OCI-LY7 (cell line): ENCODE measurements around the gene A2ML1. TPM values are rescaled to one million over a fixed set of nuclear protein-coding genes. Genes with fewer than 3 reads are reported as not detected.
"Not testable (repeated sequence)": the region's sequence is repeated elsewhere in the genome, so short reads cannot be mapped to it uniquely, and the experiment has no call there.

Experiments
- BruUV-seq: library from RNA; stranded (reverse); fragments of 400-500 nt; replicated peaks from 2 replicates; lab custom pipeline; 2021; lab: Mats Ljungman, UMichigan
- CTCF ChIA-PET: fragments of 300-600 bp; sonication (Branson Sonifier 250); formaldehyde crosslinking; loops from one replicate; lab custom pipeline; 2022; ENCODE audit warnings: antibody characterized with exemption; ENCODE audit not compliant: unreplicated experiment; lab: Charles Lee
- POLR2A ChIA-PET: fragments of 300-600 bp; sonication (Branson Sonifier 250); formaldehyde crosslinking; loops from one replicate; lab custom pipeline; 2022; ENCODE audit warnings: antibody characterized with exemption; lab: Charles Lee
- DNase-seq: peaks from one replicate; pipeline ENCODE4 v3.0.0-alpha.2; 2015; ENCODE audit warnings: low spot score
- H2AFZ ChIP-seq: fragments of 200-600 bp; sonication (generic), shearing (Covaris generic); 2 replicates; pipeline ENCODE4 v1.6.1; 2014; ENCODE audit warnings: mild to moderate bottlenecking, antibody characterized with exemption, low read length, moderate library complexity
- H3K27ac ChIP-seq: fragments of 200-600 bp; sonication (generic); 2 replicates; pipeline ENCODE4 v1.5.1; 2014; ENCODE audit warnings: mixed run types, low read depth, mild to moderate bottlenecking, moderate library complexity, low read length, inconsistent platforms; ENCODE audit not compliant: poor library complexity, severe bottlenecking
- H3K36me3 ChIP-seq: fragments of 200-600 bp; sonication (generic); 2 replicates; pipeline ENCODE4 v1.6.1; 2014; ENCODE audit warnings: mild to moderate bottlenecking, antibody characterized with exemption, low read length, moderate library complexity, mixed read lengths; ENCODE audit not compliant: insufficient read depth
- H3K4me1 ChIP-seq: fragments of 200-600 bp; sonication (generic); 2 replicates; pipeline ENCODE4 v1.5.1; 2014; ENCODE audit warnings: mild to moderate bottlenecking, low read length; ENCODE audit not compliant: insufficient read depth, poor library complexity, severe bottlenecking
- H3K4me2 ChIP-seq: fragments of 200-600 bp; sonication (generic); 2 replicates; pipeline ENCODE4 v1.6.1; 2014; ENCODE audit warnings: mild to moderate bottlenecking, low read length
- H3K4me3 ChIP-seq: fragments of 200-600 bp; sonication (generic); 2 replicates; pipeline ENCODE4 v1.5.1; 2014; ENCODE audit warnings: mild to moderate bottlenecking, low read depth, low read length; ENCODE audit not compliant: poor library complexity, severe bottlenecking
- H3K79me2 ChIP-seq: fragments of 200-600 bp; sonication (generic); 2 replicates; pipeline ENCODE4 v1.6.1; 2016; ENCODE audit warnings: low read depth, mild to moderate bottlenecking, low read length, moderate library complexity, mixed read lengths; ENCODE audit not compliant: insufficient read depth
- H3K9me2 ChIP-seq: fragments of 200-600 bp; sonication (generic); 2 replicates; pipeline ENCODE4 v1.6.1; 2016; ENCODE audit warnings: mild to moderate bottlenecking, low read length, mixed read lengths; ENCODE audit not compliant: insufficient read depth
- H3K9me3 ChIP-seq: fragments of 200-600 bp; sonication (generic); 2 replicates; pipeline ENCODE4 v1.6.1; 2014; ENCODE audit warnings: mild to moderate bottlenecking, mixed run types, low read length, mixed read lengths
- H4K20me1 ChIP-seq: fragments of 200-600 bp; sonication (generic); 2 replicates; pipeline ENCODE4 v1.6.1; 2014; ENCODE audit warnings: mild to moderate bottlenecking, antibody characterized with exemption, low read length, moderate library complexity, mixed read lengths; ENCODE audit not compliant: insufficient read depth
- EZH2phosphoT487 ChIP-seq: fragments of 200-600 bp; sonication (generic); IDR thresholded peaks from 2 replicates; pipeline ENCODE4 v1.6.1; 2018; ENCODE audit warnings: low read depth, borderline replicate concordance, mild to moderate bottlenecking, mixed run types, antibody characterized with exemption, low read length, moderate library complexity, mixed read lengths
- intact Hi-C: fragments of 100-400 bp; cut with micrococcal nuclease; formaldehyde crosslinking; loops from one replicate; pipeline ENCODE4 v1.10.0; 2022; ENCODE audit not compliant: unreplicated experiment
- total RNA-seq, 2 experiments: library from RNA; depleted of rRNA in 1 of 2; stranded (reverse); fragments of >200 nt in 1 of 2; shearing (Covaris generic) in 1 of 2; gene quantifications; 2 replicates each; pipeline ENCODE4 v1.2.3, GENCODE V29; 2014 to 2022
- TF ChIP-seq, protein P1 (sequence below): fragments of 200-600 bp; sonication (generic); conservative IDR thresholded peaks from 2 replicates; pipeline ENCODE4 v1.5.1; 2014; ENCODE audit warnings: mild to moderate bottlenecking, antibody characterized with exemption, low read length, moderate library complexity, mixed read lengths

A2ML1 gene
- total RNA-seq, 2 experiments from 2014 or later: not detected

DNA sequence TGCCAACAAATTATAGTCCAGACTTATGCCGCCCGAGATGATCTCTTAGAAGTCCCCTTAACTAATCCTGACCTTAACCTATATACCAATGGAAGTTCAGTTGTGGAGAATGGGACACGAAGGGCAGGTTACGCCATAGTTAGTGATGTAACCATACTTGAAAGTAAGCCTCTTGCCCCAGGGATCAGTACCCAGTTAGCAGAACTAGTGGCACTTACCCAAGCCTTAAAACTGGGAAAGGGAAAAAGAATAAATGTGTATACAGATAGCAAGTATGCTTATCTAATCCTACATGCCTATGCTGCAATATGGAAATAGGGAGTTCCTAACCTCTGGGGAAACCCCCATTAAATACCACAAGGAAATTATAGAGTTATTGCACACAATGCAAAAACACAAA lies 29.2 kb upstream of the A2ML1 start:
- POLR2A ChIA-PET, H4K20me1 ChIP-seq, H2AFZ ChIP-seq, H3K27ac ChIP-seq, CTCF ChIA-PET, intact Hi-C loops, H3K9me2 ChIP-seq, BruUV-seq, H3K4me2 ChIP-seq, H3K4me1 ChIP-seq, H3K79me2 ChIP-seq, H3K9me3 ChIP-seq, DNase-seq, H3K4me3 ChIP-seq: not testable (repeated sequence)
- peaks cover 17% of the 10 kb centered on the region for H3K36me3 ChIP-seq

DNA sequence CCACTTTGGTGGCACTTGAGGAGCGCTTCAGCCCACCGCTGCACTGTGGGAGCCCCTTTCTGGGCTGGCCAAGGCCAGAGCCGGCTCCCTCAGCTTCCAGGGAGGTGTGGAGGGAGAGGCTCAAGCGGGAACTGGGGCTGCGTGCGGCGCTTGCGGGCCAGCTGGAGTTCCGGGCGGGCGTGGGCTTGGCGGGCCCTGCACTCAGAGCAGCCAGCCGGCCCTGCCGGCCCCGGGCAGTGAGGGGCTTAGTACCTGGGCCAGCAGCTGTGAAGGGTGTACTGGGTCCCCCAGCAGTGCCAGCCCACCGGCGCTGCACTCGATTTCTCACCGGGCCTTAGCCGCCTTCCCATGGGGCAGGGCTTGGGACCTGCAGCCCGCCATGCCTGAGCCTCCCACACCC lies 27.8 kb upstream of the A2ML1 start:
- H3K36me3 ChIP-seq: peaks cover 17% of the 10 kb centered on the region
- H2AFZ ChIP-seq, DNase-seq, intact Hi-C loops, H3K27ac ChIP-seq, H3K4me2 ChIP-seq, CTCF ChIA-PET, H4K20me1 ChIP-seq, BruUV-seq, POLR2A ChIA-PET, H3K4me3 ChIP-seq, H3K9me3 ChIP-seq, H3K79me2 ChIP-seq, H3K4me1 ChIP-seq, H3K9me2 ChIP-seq: not testable (repeated sequence)

DNA sequence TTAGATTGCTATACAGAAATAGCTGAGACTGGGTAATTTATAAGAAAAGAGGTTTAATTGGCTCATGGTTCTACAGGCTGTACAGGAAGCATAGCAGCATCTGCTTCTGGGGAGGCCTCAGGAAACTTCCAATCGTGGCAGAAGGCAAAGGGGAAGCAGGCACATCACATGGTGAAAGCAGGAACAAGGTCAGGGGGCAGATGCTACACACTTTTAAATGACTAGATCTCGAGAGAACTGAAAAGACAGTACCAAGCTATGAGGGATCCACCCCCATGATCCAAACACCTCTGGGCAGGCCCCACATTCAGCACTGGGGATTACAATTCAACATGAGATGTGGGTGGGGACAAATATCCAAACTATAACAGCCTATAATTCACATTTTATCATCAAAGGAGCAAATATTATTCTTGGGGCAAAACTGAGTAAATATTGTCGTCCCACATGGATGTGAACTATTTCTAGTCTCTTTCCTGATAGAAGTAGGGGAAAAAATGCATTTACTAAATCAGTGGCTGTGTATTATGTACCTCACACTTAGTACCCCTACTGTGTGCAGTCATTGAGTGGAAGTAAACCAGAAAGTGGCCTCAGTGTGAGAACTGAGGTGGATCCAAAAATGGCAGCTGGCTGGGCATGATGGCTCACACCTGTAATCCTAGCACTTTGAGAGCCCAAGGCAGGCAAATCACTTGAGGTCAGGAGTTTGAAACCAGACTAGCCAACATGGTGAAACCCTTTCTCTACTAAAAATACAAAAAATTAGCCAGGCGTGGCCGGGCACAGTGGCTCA lies 25.4 kb upstream of the A2ML1 start:
- no peak for DNase-seq
- POLR2A ChIA-PET: interaction anchor here (0.6 to 0.7 kb wide), 3 partner anchors 52 to 93 kb away, joined by 3 to 4 read pairs (median 3); no protein-coding TSS in a partner anchor
- Histone ChIP-seq H3K9me3 (no peaks in the 10 kb centered on the region), H3K4me3 (no peak overlapping the region), H3K79me2 (no peaks in the 10 kb centered on the region), H3K36me3 (peaks cover 17% of the 10 kb centered on the region), H3K4me1 (no peaks in the 10 kb centered on the region), H3K4me2 (no peak overlapping the region), H3K27ac (no peak overlapping the region), H4K20me1 (no peaks in the 10 kb centered on the region), H3K9me2 (no peaks in the 10 kb centered on the region), H2AFZ (no peak overlapping the region)
- intact Hi-C loops: no loop called here
- CTCF ChIA-PET: no interaction called here
- no peak for TF ChIP-seq EZH2phosphoT487
- TF ChIP-seq, protein P1, sequence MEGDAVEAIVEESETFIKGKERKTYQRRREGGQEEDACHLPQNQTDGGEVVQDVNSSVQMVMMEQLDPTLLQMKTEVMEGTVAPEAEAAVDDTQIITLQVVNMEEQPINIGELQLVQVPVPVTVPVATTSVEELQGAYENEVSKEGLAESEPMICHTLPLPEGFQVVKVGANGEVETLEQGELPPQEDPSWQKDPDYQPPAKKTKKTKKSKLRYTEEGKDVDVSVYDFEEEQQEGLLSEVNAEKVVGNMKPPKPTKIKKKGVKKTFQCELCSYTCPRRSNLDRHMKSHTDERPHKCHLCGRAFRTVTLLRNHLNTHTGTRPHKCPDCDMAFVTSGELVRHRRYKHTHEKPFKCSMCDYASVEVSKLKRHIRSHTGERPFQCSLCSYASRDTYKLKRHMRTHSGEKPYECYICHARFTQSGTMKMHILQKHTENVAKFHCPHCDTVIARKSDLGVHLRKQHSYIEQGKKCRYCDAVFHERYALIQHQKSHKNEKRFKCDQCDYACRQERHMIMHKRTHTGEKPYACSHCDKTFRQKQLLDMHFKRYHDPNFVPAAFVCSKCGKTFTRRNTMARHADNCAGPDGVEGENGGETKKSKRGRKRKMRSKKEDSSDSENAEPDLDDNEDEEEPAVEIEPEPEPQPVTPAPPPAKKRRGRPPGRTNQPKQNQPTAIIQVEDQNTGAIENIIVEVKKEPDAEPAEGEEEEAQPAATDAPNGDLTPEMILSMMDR: no peak
- no TSS peak for BruUV-seq

DNA sequence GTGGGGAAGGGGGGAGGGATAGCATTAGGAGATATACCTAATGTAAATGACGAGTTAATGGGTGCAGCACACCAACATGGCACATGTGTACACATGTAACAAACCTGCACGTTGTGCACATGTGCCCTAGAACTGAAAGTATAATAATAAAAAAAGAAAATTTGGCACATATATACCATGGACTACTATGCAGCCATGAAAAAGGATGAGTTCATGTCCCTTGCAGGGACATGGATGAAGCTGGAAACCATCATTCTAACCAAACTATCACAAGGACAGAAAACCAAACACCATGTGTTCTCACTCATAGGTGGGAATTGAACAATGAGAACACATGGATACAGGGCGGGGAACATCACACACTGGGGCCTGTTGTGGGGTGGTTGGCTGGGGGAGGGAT lies 21.2 kb upstream of the A2ML1 start:
- intact Hi-C loops, H3K9me2 ChIP-seq, H3K27ac ChIP-seq, BruUV-seq, H3K9me3 ChIP-seq, H3K4me3 ChIP-seq, H3K36me3 ChIP-seq, H2AFZ ChIP-seq, H3K4me1 ChIP-seq, H3K4me2 ChIP-seq, H3K79me2 ChIP-seq, POLR2A ChIA-PET, H4K20me1 ChIP-seq, DNase-seq, CTCF ChIA-PET: not testable (repeated sequence)

DNA sequence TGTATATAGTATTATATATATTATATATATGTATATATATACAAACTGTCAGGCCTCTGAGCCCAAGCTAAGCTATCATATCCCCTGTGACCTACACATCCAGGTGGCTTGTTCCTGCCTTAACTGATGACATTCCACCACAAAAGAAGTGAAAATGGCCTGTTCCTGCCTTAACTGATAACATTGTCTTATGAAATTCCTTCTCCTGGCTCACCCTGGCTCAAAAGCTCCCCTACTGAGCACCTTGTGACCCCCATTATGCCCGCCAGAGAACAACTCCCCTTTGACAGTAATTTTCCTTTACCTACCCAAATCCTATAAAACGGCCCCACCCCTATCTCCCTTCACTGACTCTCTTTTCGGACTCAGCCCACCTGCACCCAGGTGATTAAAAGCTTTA lies 17.6 kb upstream of the A2ML1 start:
- BruUV-seq, H4K20me1 ChIP-seq, H3K9me3 ChIP-seq, intact Hi-C loops, DNase-seq, H3K4me1 ChIP-seq, H3K9me2 ChIP-seq, CTCF ChIA-PET, H3K27ac ChIP-seq, H3K36me3 ChIP-seq, H3K4me3 ChIP-seq, H3K79me2 ChIP-seq, H2AFZ ChIP-seq, H3K4me2 ChIP-seq: not testable (repeated sequence)
- POLR2A ChIA-PET: interaction anchor here (0.6 kb wide), 1 partner anchor 192 kb away, joined by 5 read pairs; the partner anchor contains the start of gene AICDA
